Nephron (organoid): ENCODE data around the gene ANXA4.
"Not testable (repeated sequence)": the region's sequence is repeated elsewhere in the genome, so short reads cannot be mapped to it uniquely, and the experiment has no call there.

ENCODE experiments used
- H3K27ac Mint-ChIP-seq, 3 experiments: 2 replicates each; pipeline ENCODE4 v1.8.0; 2020; ENCODE audit warnings: mixed read lengths in 3 of 3, mild to moderate bottlenecking in 2 of 3, moderate library complexity in 1 of 3
- H3K27me3 Mint-ChIP-seq: 2 replicates; pipeline ENCODE4 v1.8.0; 2021; ENCODE audit warnings: low read depth, mild to moderate bottlenecking, moderate library complexity, mixed read lengths
- H3K36me3 Mint-ChIP-seq: 2 replicates; pipeline ENCODE4 v1.8.0; 2020; ENCODE audit warnings: low read depth, mixed read lengths
- H3K4me1 Mint-ChIP-seq: 2 replicates; pipeline ENCODE4 v1.8.0; 2020; ENCODE audit warnings: mixed read lengths
- H3K4me3 Mint-ChIP-seq, 3 experiments: 2 replicates each; pipeline ENCODE4 v1.8.0; 2020; ENCODE audit warnings: mild to moderate bottlenecking in 3 of 3, mixed read lengths in 3 of 3, moderate library complexity in 2 of 3
- H3K9me3 Mint-ChIP-seq: 2 replicates; pipeline ENCODE4 v1.8.0; 2020; ENCODE audit warnings: mixed read lengths
- CTCF ChIP-seq, 3 experiments: fragments of 200-600 bp; sonication (generic); IDR thresholded peaks; one replicate each; pipeline ENCODE4 v1.5.0; 2021; ENCODE audit warnings: antibody characterized with exemption in 3 of 3; ENCODE audit not compliant: unreplicated experiment in 3 of 3

Gene ANXA4

GRCh38 chr2:69798290-69798908, 56.5 kb downstream of the ANXA4 start:
- H3K4me1 Mint-ChIP-seq, result peaks cover 48% of the 10 kb centered on the region
- peak overlapping the region; percentile 92 to 99 (median 95) for H3K27ac Mint-ChIP-seq
- no peaks in the 10 kb centered on the region for H3K27me3 Mint-ChIP-seq
- no peak for TF ChIP-seq CTCF (IDR thresholded peaks at IDR 0.05; ENCODE audit: unreplicated experiment in 3 of 3)
- peaks cover 7% of the 10 kb centered on the region for H3K36me3 Mint-ChIP-seq
- H3K9me3 Mint-ChIP-seq, result no peaks in the 10 kb centered on the region
- peak overlapping the region; percentile 80 to 85 (median 83) for H3K4me3 Mint-ChIP-seq

- no peak for TF ChIP-seq CTCF (IDR thresholded peaks at IDR 0.05; ENCODE audit: unreplicated experiment in 3 of 3)
- Mint-ChIP-seq H3K4me1 (peaks cover 48% of the 10 kb centered on the region), H3K27me3 (no peaks in the 10 kb centered on the region), H3K4me3 (peak overlapping the region; percentile 80 to 85 (median 83)), H3K9me3 (no peaks in the 10 kb centered on the region), H3K27ac (peak overlapping the region; percentile 92 to 99 (median 95)), H3K36me3 (peaks cover 10% of the 10 kb centered on the region)
These were observed 57.1 kb downstream of the ANXA4 start for GRCh38 chr2:69798909-69799526.

- Mint-ChIP-seq H3K27ac (peak overlapping the region; percentile 0 to 27 (median 14)), H3K27me3 (no peaks in the 10 kb centered on the region), H3K4me3 (no peak overlapping the region), H3K4me1 (peaks cover 41% of the 10 kb centered on the region), H3K9me3 (no peaks in the 10 kb centered on the region), H3K36me3 (peaks cover 25% of the 10 kb centered on the region)
- TF ChIP-seq CTCF (IDR thresholded peaks at IDR 0.05; ENCODE audit: unreplicated experiment in 3 of 3), result no peak
These were observed 59.9 kb downstream of the ANXA4 start for GRCh38 chr2:69801745-69802290.

GRCh38 chr2:69802781-69803367, 60.9 kb downstream of the ANXA4 start:
- H3K9me3 Mint-ChIP-seq, H3K27me3 Mint-ChIP-seq, H3K4me3 Mint-ChIP-seq: not testable (repeated sequence)
- H3K36me3 Mint-ChIP-seq, result peaks cover 29% of the 10 kb centered on the region
- H3K4me1 Mint-ChIP-seq, result peaks cover 32% of the 10 kb centered on the region
- H3K27ac Mint-ChIP-seq, result peak overlapping the region in 1 of 3 experiments; percentile 12

GRCh38 chr2:69804416-69804815, 62.5 kb downstream of the ANXA4 start:
- no peak overlapping the region for H3K27ac Mint-ChIP-seq
- no peaks in the 10 kb centered on the region for H3K9me3 Mint-ChIP-seq
- peaks cover 34% of the 10 kb centered on the region for H3K36me3 Mint-ChIP-seq
- no peaks in the 10 kb centered on the region for H3K27me3 Mint-ChIP-seq
- H3K4me3 Mint-ChIP-seq, result no peak overlapping the region
- no peak for TF ChIP-seq CTCF (IDR thresholded peaks at IDR 0.05; ENCODE audit: unreplicated experiment in 3 of 3)
- H3K4me1 Mint-ChIP-seq, result peaks cover 16% of the 10 kb centered on the region

GRCh38 chr2:69805887-69806286, 64.0 kb downstream of the ANXA4 start:
- H3K27ac Mint-ChIP-seq, result no peak overlapping the region

More at GRCh38 chr2:69805887-69806286, 64.0 kb downstream of the ANXA4 start:
- no peaks in the 10 kb centered on the region for H3K9me3 Mint-ChIP-seq
- no peak for TF ChIP-seq CTCF (IDR thresholded peaks at IDR 0.05; ENCODE audit: unreplicated experiment in 3 of 3)
- no peak overlapping the region for H3K4me3 Mint-ChIP-seq
- H3K27me3 Mint-ChIP-seq, result no peaks in the 10 kb centered on the region
- H3K4me1 Mint-ChIP-seq, result peaks cover 6% of the 10 kb centered on the region
- H3K36me3 Mint-ChIP-seq, result peaks cover 37% of the 10 kb centered on the region
